ENCODE results near the gene MBD3.

The MBD3 gene

DNA sequence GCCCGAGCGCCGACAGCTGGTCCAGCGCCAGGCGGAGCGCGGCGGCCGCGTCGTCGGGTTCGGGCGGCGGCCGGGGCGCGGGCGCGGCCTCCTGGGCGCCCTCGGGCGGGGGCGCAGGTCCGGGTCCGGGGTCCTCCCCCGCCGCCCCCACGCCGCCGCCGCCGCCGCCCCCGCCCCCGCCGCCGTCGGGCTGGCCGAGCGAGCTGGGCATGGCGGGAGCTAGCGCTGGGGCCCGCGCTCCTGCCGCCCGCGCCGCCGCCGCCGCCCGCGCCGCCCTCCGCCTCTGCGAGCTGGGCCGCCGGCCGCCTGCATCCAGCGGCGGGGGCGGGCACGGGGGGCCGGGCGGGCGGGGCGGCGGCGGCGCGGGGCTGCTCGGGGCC lies 24.8 kb downstream of the MBD3 start:
- POLR2A ChIA-PET = no interaction called here
- H3K4me3 ChIP-seq (ENCODE audit: low read depth, low read length) = peak overlapping the region; percentile 56
- no peak overlapping the region for H3K27ac ChIP-seq (ENCODE audit: extremely low read depth, low read depth, low read length)
- H3K9me3 ChIP-seq (ENCODE audit: control insufficient read depth, insufficient read depth, low read depth, low read length) = no peaks in the 10 kb centered on the region
- H3K36me3 ChIP-seq (ENCODE audit: control insufficient read depth in 2 of 2, insufficient read depth in 1 of 2, low read length in 2 of 2) = peaks cover 0 to 11% of the 10 kb centered on the region in 2 experiments; a peak in 2 of 3 replicates
- CTCF ChIA-PET = no interaction called here
- TF ChIP-seq WT1 (tag by site-specific recombination; IDR thresholded peaks at IDR 0.05) (no peak), ZNF391 (tag by site-specific recombination; IDR thresholded peaks at IDR 0.05; ENCODE audit: borderline replicate concordance, low read depth) (no peak), ZNF112 (tag by site-specific recombination; IDR thresholded peaks at IDR 0.05) (no peak), ZNF621 (tag by site-specific recombination; IDR thresholded peaks at IDR 0.05) (no peak), ZNF248 (tag by site-specific recombination; IDR thresholded peaks at IDR 0.05) (no peak), BCL11A (tag by site-specific recombination; IDR thresholded peaks at IDR 0.05; ENCODE audit: low read depth) (no peak), ZNF626 (tag by site-specific recombination; IDR thresholded peaks at IDR 0.05) (no peak), ZBTB48 (tag by site-specific recombination; IDR thresholded peaks at IDR 0.05) (no peak)
- TF ChIP-seq, protein P1, sequence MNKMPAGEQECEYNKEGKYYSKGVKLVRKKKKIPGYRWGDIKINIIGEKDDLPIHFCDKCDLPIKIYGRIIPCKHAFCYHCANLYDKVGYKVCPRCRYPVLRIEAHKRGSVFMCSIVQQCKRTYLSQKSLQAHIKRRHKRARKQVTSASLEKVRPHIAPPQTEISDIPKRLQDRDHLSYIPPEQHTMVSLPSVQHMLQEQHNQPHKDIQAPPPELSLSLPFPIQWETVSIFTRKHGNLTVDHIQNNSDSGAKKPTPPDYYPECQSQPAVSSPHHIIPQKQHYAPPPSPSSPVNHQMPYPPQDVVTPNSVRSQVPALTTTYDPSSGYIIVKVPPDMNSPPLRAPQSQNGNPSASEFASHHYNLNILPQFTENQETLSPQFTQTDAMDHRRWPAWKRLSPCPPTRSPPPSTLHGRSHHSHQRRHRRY (tag by site-specific recombination; IDR thresholded peaks at IDR 0.05) = no peak
- TF ChIP-seq, protein P2, sequence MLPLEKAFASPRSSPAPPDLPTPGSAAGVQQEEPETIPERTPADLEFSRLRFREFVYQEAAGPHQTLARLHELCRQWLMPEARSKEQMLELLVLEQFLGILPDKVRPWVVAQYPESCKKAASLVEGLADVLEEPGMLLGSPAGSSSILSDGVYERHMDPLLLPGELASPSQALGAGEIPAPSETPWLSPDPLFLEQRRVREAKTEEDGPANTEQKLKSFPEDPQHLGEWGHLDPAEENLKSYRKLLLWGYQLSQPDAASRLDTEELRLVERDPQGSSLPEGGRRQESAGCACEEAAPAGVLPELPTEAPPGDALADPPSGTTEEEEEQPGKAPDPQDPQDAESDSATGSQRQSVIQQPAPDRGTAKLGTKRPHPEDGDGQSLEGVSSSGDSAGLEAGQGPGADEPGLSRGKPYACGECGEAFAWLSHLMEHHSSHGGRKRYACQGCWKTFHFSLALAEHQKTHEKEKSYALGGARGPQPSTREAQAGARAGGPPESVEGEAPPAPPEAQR (tag by site-specific recombination; IDR thresholded peaks at IDR 0.05) = no peak
- TF ChIP-seq, protein P3, sequence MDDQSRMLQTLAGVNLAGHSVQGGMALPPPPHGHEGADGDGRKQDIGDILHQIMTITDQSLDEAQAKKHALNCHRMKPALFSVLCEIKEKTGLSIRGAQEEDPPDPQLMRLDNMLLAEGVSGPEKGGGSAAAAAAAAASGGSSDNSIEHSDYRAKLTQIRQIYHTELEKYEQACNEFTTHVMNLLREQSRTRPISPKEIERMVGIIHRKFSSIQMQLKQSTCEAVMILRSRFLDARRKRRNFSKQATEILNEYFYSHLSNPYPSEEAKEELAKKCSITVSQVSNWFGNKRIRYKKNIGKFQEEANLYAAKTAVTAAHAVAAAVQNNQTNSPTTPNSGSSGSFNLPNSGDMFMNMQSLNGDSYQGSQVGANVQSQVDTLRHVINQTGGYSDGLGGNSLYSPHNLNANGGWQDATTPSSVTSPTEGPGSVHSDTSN (CRISPR knock-in tag; IDR thresholded peaks at IDR 0.05) = no peak
- TF ChIP-seq, protein P4, sequence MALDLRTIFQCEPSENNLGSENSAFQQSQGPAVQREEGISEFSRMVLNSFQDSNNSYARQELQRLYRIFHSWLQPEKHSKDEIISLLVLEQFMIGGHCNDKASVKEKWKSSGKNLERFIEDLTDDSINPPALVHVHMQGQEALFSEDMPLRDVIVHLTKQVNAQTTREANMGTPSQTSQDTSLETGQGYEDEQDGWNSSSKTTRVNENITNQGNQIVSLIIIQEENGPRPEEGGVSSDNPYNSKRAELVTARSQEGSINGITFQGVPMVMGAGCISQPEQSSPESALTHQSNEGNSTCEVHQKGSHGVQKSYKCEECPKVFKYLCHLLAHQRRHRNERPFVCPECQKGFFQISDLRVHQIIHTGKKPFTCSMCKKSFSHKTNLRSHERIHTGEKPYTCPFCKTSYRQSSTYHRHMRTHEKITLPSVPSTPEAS (tag by site-specific recombination; IDR thresholded peaks at IDR 0.05) = no peak
- TF ChIP-seq, protein P5, sequence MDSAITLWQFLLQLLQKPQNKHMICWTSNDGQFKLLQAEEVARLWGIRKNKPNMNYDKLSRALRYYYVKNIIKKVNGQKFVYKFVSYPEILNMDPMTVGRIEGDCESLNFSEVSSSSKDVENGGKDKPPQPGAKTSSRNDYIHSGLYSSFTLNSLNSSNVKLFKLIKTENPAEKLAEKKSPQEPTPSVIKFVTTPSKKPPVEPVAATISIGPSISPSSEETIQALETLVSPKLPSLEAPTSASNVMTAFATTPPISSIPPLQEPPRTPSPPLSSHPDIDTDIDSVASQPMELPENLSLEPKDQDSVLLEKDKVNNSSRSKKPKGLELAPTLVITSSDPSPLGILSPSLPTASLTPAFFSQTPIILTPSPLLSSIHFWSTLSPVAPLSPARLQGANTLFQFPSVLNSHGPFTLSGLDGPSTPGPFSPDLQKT (IDR thresholded peaks at IDR 0.05; ENCODE audit: borderline replicate concordance, low read depth, low read length) = no peak
- TF ChIP-seq, protein P6, sequence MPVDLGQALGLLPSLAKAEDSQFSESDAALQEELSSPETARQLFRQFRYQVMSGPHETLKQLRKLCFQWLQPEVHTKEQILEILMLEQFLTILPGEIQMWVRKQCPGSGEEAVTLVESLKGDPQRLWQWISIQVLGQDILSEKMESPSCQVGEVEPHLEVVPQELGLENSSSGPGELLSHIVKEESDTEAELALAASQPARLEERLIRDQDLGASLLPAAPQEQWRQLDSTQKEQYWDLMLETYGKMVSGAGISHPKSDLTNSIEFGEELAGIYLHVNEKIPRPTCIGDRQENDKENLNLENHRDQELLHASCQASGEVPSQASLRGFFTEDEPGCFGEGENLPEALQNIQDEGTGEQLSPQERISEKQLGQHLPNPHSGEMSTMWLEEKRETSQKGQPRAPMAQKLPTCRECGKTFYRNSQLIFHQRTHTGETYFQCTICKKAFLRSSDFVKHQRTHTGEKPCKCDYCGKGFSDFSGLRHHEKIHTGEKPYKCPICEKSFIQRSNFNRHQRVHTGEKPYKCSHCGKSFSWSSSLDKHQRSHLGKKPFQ (tag by site-specific recombination; IDR thresholded peaks at IDR 0.05) = no peak
- TF ChIP-seq, protein P7, sequence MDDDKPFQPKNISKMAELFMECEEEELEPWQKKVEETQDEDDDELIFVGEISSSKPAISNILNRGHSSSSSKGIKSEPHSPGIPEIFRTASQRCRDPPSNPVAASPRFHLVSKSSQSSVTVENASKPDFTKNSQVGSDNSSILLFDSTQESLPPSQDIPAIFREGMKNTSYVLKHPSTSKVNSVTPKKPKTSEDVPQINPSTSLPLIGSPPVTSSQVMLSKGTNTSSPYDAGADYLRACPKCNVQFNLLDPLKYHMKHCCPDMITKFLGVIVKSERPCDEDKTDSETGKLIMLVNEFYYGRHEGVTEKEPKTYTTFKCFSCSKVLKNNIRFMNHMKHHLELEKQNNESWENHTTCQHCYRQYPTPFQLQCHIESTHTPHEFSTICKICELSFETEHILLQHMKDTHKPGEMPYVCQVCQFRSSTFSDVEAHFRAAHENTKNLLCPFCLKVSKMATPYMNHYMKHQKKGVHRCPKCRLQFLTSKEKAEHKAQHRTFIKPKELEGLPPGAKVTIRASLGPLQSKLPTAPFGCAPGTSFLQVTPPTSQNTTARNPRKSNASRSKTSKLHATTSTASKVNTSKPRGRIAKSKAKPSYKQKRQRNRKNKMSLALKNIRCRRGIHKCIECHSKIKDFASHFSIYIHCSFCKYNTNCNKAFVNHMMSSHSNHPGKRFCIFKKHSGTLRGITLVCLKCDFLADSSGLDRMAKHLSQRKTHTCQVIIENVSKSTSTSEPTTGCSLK (tag by site-specific recombination; IDR thresholded peaks at IDR 0.05) = no peak
- TF ChIP-seq, protein P8, sequence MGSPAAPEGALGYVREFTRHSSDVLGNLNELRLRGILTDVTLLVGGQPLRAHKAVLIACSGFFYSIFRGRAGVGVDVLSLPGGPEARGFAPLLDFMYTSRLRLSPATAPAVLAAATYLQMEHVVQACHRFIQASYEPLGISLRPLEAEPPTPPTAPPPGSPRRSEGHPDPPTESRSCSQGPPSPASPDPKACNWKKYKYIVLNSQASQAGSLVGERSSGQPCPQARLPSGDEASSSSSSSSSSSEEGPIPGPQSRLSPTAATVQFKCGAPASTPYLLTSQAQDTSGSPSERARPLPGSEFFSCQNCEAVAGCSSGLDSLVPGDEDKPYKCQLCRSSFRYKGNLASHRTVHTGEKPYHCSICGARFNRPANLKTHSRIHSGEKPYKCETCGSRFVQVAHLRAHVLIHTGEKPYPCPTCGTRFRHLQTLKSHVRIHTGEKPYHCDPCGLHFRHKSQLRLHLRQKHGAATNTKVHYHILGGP (tag by site-specific recombination; IDR thresholded peaks at IDR 0.05) = no peak
- TF ChIP-seq, protein P9, sequence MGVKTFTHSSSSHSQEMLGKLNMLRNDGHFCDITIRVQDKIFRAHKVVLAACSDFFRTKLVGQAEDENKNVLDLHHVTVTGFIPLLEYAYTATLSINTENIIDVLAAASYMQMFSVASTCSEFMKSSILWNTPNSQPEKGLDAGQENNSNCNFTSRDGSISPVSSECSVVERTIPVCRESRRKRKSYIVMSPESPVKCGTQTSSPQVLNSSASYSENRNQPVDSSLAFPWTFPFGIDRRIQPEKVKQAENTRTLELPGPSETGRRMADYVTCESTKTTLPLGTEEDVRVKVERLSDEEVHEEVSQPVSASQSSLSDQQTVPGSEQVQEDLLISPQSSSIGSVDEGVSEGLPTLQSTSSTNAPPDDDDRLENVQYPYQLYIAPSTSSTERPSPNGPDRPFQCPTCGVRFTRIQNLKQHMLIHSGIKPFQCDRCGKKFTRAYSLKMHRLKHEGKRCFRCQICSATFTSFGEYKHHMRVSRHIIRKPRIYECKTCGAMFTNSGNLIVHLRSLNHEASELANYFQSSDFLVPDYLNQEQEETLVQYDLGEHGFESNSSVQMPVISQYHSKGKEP (tag by site-specific recombination; IDR thresholded peaks at IDR 0.05) = no peak
- TF ChIP-seq, protein P10, sequence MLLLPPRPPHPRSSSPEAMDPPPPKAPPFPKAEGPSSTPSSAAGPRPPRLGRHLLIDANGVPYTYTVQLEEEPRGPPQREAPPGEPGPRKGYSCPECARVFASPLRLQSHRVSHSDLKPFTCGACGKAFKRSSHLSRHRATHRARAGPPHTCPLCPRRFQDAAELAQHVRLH (tag by site-specific recombination; IDR thresholded peaks at IDR 0.05) = no peak
- no peaks in the 10 kb centered on the region for H3K4me1 ChIP-seq (ENCODE audit: control insufficient read depth, insufficient read depth, low read length)

Measured in HEK293 (cell line).